HG02884 (cell line): Measurements from ENCODE around the gene TTC39B.
"Not testable (repeated sequence)": the region's sequence is repeated elsewhere in the genome, so short reads cannot be mapped to it uniquely, and the experiment has no call there.

Experiments
- ATAC-seq: cut with Tn5 transposase; IDR thresholded peaks from one replicate; pipeline ENCODE4 v1.9.1; 2021; ENCODE audit warnings: mild to moderate bottlenecking, moderate library complexity; ENCODE audit not compliant: unreplicated experiment

The TTC39B gene

DNA sequence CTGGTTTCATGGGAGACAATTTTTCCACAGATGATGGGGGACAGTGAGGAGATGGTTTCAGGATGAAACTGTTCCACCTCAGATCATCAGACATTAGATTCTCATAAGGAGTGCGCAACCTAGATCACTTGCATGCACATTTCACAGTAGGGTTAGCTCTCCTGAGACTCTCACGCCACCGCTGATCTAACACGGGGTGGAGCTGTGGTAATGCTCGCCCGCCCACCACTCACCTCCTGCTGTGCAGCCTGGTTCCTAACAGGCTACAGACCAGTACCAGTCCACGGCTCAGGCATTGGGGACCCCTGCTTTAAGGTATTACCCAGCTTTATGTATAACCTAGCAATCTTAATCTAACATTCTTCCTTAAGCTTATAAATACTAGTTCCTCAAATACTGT is 35.6 kb downstream of the TTC39B start:
- no peak for ATAC-seq

DNA sequence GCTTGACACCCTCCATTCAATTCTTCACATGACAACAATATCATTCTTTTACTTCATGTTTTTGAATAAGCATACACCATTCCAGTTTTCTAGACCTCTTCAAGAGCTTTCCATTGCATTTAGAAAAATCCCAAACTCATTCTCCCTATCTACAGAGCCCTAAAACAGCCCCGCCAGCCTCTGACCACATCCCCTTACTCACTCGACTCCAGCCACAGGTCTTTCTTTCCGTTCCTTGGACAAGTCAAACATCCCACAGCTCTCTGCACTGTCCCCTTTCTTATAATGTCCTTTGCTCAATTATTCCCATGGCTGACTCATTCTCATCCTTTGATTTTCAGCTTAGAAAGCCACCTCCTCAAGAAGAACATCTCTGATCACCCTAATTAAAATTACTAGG is 38.2 kb downstream of the TTC39B start:
- no peak for ATAC-seq

DNA sequence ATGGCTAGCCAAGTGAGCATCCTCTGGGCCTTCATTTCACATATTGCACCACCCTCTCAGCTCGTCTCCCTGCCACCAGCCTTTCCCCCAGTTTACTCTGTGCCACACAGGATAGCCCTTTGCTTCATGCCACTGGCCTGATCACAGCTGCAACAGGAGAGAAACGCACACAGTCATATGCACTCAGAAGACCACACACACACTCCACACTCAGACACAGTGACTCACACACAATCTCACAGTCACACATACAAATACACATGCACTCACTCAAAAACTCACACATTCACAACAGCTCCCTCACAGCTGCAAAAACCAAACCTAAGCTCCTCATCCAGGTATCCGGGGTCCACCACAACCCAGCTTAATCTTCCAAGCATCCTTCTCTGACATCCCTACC is 38.7 kb downstream of the TTC39B start:
- no peak for ATAC-seq

DNA sequence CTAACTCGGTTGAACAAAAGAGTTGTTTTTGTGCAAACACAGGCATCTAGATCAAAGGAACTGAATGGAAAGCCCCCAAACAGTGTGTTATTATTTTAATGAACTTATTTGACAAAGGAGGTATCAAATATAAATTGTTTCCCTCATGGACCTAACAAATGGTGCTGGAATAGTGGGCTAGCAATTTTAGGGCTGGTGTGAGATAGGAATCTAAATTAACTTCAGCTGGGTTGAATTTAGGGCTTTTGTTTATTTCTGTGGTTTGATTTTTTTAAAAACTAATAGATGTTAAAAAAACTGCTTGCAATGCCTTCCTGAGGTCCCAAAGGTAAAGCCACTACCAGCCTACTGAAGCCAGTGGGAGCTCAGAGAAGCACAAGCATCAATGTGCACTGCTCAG is 42.1 kb downstream of the TTC39B start:
- ATAC-seq: no peak

DNA sequence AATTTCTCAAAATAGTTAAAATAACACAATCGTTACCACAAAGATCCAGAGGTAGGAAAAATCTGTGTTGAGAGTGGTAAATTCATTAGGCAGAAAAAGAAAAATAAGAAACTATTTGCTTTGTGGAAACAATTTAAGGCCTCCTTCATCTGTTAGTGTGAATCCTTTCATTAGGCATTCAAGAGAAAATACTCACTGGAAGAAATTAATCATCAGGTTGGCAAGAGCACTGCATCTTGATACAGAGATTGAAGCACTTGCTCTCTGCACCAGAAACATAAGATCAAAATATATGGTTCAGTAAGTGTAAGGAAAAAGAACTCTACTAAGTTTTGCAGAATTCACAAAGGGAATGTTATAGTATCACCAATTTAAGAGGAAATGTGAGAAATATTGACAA is 44.4 kb downstream of the TTC39B start:
- ATAC-seq: no peak

DNA sequence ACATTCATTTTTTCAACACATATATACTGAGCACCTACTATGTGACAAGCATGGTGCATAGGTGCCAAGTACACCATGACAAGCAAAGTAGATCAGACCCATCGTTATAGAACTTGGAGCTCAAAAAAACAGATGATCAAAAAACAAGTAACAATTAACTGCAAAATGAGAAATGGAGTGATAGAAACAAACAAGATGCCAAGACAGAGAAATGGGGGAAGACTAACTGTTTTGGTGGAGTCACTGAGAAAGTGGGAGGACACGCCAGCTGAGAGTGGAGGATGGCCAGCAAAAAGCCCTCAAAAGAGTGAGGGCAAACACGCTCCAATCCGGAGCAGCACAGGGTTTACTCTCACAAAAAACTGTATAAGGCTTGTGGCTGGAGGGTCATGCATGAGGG is 50.6 kb downstream of the TTC39B start:
- no peak for ATAC-seq

DNA sequence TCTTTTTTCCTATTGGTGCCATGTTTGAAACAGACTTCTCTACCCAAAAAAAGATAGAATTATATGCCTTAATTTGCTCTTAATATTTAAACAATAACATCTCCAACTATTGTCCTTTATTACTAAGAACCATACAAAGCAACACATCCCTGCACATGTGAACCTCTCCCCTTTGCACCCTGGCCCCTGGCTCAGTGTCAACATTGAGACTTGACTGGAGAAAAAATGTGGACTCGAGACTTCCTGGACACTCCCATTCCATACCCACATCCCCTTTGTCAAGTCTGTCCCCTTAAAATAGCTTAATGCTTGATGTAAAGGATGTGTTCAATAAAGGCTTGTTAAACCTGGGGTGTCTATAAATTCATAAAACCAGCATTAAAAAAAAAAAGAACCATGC is 53.2 kb downstream of the TTC39B start:
- no peak for ATAC-seq

DNA sequence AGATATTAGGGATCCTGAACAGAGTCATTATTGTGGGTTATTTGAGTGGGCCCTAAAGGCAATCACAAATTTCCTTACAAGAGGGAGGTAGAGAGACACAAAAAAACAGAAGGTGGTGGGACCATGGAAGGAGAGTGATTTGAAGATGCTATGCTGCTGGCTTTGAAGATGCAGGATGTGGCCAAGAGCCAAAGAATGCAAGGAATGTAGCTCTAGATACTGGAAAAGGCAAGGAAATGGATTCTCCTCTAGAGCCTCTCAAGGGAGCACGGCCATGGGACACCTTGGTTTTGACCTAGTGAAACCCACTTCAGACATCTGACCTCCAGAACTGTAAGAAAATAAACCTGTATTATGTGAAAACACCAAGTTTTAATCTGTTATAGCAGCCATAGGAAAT is 53.8 kb downstream of the TTC39B start:
- ATAC-seq: no peak

DNA sequence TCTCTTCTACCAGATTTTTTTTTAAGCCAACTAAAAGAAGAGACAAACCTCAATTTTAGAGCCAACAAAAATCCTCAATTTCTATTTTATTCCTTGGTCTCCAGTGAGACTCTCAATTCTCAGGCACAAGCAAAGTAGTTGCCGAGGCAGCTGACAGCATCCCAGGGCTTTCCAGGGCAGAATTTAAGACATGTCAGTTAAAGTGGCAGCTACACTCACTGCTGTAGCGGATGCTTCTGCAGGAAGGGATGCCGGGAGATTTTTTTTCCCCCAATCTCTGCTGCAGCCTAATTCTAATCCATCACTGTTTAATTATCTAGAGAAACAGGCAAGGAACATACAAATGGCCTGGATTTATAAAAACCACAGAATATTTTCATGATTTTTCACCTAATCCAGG is 57.0 kb downstream of the TTC39B start:
- ATAC-seq: no peak

DNA sequence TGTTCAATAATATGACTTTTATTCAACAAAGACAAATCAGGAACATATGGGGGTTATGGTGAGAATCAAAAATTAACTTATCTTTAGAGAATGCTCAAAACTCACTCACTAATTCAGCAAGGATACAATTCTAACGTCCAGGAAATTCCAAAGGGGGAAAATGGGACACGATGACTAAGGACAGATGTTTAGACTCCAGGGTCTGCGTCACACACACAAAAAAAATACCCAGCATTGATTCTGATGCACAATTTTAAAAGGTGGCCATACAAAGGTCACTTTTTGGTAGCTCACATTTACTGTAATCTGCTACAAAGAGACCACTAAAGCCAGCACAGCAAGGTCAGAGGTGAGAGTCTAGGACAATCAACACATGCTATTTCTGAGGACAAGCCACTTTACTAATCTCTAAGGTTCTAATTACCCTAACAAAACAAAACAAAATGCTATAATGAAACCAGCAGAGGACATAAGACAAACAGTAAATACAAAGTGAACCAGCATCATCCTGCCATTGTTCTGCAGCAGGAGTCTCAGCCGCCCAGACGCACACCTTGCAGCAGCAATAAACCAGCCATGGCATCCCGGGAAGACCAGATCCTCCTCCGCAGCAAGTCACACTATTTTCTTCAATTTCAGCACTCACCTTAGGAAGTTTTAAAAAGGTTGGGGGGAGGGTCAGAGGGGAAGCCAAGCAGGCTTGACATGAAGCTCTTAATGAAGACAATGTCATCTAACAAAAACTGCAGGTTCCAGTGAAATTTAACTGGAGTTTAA is 57.8 kb downstream of the TTC39B start:
- no peak for ATAC-seq

DNA sequence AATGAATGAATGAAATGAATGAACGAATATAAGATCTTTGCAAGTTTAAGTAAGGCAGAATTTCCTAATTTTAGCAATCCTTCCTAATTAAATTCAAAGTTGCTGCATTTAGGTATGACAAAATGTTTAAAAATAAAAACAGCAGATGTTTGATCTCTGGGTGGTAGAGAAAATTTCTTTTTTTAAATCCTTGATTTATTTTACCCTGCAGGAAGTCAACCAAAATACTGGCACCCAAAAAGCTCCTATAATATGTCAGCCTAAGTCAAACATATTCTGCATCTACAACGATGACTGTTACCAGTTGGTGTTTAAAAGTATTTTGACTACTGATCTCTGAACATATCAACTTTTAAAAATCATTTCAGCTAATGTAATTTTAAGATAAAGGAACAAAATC is 58.4 kb downstream of the TTC39B start:
- no peak for ATAC-seq

DNA sequence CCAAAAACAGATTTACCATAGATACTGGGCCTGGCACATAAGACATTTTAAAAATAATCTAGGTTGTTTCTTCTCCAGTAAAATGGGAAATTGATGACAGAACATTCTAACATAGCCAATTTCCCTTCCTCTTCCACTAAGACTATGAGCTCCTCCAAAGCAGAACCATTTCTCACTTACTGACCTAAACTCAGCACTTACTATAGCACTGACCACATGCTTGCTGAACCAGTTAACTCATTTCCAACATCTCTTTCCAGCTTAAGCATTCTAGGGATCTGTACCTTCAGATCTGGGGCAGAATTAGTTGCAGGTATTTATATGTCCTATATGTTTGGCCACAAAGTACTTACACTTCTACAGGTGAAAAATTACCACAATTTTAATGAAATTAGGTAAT is 58.9 kb downstream of the TTC39B start:
- no peak for ATAC-seq

DNA sequence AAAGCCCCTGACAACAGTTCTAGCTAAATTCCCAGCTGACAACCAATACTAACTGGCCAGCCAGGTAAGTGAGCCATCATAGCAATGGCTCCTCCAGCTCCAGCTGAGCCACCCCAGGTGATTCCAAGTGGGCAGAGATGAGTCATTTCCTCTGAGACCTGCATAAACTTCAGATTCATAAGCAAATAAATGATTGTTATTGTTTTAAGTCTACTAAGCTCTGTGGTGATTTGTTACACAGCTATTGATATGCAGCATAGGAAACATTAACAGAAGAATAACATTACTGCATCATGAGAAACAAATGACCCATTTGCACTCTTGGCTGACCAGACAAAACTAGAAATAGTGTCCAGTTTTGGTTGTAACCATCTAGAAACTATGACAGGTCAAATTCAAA is 60.3 kb downstream of the TTC39B start:
- ATAC-seq: no peak

DNA sequence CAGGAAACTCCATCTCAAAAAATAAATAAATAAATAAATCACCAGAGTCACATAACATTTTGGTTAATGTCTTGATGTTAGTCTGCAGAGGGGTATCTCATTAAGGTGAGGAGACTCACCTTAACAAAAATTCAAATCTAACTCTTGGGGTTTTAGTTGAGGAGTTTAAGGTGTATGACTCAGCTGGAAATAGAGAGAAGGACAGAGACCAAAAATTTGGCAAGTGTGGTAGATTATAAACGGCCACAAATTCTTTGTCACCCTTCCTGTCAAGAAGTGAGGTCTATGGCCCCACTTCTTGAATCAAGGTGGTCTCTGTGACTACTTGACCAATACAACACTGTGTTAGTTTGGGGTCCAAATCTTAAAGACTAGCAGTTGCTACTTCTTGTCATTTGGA is 60.8 kb downstream of the TTC39B start:
- no peak for ATAC-seq

DNA sequence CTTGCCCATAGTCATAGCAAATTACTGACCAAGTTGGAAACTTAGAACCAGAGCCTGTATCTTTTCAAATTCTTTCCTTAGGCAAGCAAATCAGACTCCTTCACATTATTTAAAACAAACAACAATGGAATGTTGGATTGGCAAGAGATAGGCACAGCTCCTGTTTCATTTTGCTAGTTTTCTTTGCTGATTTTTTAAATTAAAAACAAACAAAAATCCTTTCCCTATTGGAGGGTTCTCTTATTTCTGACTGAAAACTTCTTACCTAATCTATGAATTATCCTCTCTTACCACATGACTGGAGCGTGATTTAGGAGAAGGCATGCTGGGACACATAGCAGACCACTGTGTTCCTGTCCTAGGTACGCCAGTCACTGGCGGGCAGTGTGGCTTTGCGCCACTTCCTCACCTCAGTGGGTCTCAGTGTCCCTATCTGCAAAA is 63.0 kb downstream of the TTC39B start:
- no peak for ATAC-seq

DNA sequence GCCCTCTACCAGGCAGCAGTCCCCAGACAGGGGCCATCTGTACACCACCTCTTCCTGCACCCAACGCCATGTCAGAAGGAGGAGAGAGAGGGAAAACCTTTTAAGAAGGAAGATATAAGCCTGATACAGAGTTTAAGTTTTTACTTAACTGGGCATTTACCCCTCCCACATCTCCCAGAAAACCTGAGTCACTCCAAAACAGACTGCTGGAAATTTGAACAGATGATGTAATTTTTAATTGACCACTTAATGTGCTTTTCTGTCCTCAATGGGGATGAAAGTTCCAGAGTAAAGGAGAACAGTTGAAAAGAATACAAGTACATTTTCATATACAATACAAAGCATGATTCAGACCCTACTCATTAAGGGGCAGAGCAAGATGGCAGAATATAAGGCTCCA is 63.9 kb downstream of the TTC39B start:
- ATAC-seq: no peak

DNA sequence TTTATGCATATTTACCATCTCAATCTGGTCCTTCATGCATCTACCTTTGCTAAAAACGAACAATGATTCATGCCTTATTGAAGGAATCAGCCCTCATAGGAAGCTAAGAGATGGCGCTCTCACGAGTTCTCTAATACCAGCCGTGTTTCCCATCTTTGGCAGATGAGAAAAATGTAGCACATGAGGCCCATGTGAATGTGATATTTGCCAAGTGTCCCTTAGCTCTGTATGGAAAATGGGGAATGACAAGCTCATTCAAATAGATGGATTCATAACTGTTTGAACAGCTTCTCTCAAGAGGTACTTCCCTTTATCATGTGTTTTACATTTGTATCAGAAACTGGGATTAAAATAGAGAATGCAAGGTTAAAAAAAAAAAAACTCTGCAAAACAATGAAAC is 66.1 kb downstream of the TTC39B start:
- no peak for ATAC-seq

DNA sequence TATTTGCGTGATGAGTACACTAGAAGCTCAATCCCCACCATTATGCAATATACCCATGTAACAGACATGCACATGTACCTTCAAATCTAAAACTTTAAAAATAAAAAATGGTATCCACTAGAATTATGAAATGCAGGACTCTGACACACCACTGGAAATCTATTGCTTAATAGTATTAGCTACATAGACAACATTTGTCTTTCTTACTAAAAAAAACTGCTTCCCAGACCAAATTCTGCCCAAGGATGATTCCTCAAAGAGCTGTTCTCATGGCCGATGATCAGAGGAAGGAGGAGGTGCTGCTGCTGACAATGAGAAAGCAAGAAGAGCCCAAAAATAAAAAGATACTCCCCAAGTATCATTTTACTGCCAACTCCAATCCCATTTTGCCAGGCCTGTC is 67.2 kb downstream of the TTC39B start:
- no peak for ATAC-seq

DNA sequence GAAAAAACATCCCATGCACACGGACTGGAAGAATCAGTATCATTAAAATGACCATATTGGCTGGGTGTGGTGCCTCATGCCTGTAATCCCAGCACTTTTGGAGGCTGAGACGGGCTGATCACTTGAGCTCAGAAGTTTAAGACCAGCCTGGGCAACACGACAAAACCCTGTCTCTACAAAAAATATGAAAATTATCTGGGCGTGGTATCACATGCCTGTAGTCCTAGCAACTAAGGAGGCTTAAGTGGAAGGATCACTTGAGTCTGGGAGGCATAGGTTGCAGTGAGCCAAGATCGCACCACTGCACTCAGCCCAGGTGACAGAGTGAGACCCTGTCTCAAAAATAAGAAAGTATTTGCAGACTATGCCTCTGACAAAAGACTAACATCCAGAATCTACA is 68.4 kb downstream of the TTC39B start:
- no peak for ATAC-seq

DNA sequence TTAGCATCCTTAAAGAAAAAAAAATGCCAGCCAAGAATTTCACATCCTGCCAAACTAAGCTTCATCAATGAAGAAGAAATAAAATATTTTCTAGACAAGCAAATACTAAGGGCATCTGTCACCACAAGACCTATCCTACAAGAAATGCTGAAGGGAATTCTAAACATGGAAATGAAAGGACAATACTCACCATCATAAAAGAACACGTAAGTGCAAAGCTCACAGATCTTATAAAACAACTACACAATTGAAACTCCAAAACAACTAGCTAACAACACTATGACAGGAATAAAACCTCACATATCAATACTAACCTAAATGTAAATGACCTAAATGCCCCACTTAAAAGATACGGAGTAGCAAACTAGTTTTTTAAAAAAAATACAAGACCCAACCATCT is 71.4 kb downstream of the TTC39B start:
- no peak for ATAC-seq

DNA sequence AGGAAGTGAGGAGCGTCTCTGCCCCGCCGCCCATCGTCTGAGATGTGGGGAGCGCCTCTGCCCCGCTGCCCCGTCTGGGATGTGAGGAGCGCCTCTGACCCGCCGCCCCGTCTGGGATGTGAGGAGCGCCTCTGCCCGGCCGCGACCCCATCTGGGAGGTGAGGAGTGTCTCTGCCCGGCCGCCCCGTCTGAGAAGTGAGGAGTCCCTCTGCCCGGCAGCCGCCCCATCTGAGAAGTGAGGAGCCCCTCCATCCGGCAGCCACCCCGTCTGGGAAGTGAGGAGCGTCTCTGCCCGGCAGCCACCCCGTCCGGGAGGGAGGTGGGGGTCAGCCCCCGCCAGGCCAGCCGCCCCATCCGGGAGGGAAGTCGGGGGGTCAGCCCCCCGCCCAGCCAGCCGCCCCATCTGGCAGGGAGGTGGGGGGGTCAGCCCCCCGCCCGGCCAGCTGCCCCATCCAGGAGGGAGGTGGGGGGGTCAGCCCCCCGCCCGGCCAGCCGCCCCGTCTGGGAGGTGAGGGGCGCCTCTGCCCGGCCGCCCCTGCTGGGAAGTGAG is 73.0 kb downstream of the TTC39B start:
- ATAC-seq: not testable (repeated sequence)

DNA sequence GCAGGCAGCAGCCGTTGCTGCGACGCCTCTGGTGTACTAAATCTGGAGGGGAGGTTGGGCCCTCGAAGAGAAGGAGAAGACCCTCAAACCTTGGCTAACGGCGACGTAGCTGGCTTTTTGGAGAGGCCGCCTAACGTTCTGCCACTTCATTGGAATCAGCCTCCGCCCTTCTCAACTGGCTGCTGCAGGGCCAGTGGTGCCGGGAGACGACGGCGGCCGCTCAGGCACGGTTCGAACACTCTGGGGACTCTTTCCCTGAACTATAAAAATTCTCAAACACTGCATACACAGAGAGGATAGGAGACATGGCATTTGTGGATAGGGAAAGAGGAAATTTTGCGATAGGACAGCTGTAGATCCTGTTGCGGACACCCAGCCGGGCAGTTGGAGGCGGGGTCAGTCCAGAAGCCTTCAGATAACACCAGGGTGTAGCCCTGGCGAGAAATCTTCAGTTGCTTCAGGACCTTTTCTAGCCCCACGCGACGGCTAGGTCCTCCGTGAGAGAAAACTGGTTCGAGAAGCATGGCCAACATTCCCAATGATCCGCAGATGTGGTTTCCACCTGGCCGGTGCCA is 74.2 kb downstream of the TTC39B start:
- not testable (repeated sequence) for ATAC-seq
